D721Med (cell line): Measurements from ENCODE around the gene TRAPPC8.

Experiments
- DNase-seq: peaks from one replicate; pipeline ENCODE4 v3.0.0; 2011; ENCODE audit warnings: low spot score; ENCODE audit not compliant: insufficient read length
- FAIRE-seq: peaks from 2 replicates; lab custom pipeline; 2011; peaks lifted over from hg19 to GRCh38; lab: Jason Lieb, UNC
- CTCF ChIP-seq: IDR thresholded peaks from 2 replicates; pipeline ENCODE4 v1.5.1; 2012; ENCODE audit warnings: mild to moderate bottlenecking, control low read depth; ENCODE audit not compliant: insufficient read depth; ENCODE audit errors: missing control alignments

The TRAPPC8 gene

DNA sequence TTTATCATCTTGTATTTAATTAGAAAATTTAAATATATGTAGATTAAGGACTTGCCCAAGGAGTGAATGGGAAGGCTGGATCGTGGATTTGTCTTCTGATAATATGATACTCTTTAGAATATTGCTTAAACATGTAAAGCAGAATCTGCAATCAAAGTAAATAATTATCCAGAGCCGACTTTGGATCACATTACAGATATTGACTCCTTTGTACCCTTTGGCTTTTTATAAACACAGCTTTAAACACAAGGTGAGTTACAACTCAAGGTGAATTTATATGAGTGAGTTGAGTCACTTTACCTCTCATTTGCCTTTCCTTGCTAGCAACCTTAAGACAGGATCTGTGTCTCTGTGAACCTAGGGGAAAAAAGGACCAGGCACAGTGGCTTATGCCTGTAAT is 144.5 kb downstream of the TRAPPC8 start:
- FAIRE-seq (no peak), DNase-seq (no peak)
- TF ChIP-seq CTCF, result no peak

DNA sequence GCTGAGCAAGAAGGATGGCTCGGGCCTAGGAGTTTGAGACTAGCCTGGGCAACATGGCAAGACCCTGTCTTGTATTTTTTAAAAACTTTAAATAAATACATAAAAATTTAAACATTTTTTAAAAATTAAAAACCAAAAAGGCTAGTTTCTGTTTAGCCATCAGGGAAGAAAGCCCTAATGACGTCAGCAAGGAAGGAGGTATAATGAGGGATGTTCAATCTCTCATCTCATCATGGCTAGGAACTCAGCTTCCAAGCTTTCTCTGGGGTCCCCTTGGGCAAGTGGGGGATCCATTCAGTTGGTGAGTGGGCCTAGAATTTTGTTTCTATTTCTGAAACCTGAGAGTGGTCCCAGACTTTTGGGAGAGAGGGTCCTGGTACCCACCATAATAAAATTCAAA is 147.2 kb downstream of the TRAPPC8 start:
- FAIRE-seq (no peak), DNase-seq (no peak)
- TF ChIP-seq CTCF, result no peak

DNA sequence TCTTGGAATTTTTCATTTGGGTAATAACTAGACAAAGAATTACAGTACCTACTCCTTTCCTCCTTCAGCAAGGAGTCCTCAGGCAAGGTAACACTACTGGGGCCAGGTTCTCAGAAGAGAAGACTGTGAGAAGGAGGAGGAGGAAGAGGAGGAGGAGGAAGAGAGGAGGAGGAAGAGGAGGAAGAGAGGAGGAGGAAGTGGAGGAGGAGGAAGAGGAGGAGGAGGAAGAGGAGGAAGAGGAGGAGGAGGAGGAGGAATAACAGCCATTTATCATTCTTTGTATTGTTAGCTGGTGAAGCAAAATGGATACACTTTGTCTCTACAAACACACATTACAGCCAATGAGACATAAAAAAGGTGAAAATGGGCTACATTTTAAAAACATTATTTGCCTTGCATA is 149.4 kb downstream of the TRAPPC8 start:
- no peak for FAIRE-seq
- DNase-seq, result no peak

GRCh38 chr18:31792580-31792911 is 150.4 kb downstream of the TRAPPC8 start:
- no peak for FAIRE-seq
- TF ChIP-seq CTCF, result no peak
- DNase-seq, result no peak

More for the DNA sequence above, 149.4 kb downstream of the TRAPPC8 start:
- TF ChIP-seq CTCF, result no peak

DNA sequence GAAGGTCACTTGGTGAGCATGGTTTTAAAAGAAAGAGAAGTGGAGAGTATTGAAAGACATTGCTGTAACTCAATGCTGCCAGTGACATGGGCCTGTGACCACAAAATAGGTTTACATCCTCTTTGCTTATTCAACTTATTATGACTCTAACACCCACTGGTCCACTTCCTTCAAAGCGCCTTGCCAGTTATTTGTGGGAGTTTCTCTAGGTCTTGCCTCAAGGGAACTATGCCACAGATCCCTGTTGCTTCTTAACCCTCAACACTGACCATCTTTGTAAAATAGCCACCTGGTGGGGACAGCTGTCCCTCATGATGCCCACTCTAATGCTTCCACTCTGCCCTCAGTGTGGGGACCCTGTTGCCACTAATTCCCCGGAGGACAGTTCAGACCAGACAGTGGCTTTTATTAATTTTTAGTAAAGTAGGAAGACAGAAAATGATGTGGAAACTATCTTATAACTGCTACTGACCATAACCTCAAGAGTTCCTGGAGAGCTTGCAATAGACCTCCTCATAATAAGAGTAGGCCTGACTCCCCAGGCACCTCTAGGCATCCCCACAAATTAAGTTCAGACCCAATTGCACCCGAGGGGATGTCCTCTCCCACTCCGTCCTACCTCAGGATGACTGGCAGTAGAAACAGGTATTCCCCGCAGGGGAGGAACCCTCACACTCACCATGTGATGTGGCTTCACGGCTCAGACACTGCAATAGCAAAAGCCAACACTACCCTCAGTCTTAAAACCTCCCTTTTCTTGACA is 150.9 kb downstream of the TRAPPC8 start:
- FAIRE-seq, result no peak
- DNase-seq, result no peak
- no peak for TF ChIP-seq CTCF

GRCh38 chr18:31789409-31789808 is 153.5 kb downstream of the TRAPPC8 start:
- no peak for TF ChIP-seq CTCF
- DNase-seq, result no peak
- FAIRE-seq, result no peak

DNA sequence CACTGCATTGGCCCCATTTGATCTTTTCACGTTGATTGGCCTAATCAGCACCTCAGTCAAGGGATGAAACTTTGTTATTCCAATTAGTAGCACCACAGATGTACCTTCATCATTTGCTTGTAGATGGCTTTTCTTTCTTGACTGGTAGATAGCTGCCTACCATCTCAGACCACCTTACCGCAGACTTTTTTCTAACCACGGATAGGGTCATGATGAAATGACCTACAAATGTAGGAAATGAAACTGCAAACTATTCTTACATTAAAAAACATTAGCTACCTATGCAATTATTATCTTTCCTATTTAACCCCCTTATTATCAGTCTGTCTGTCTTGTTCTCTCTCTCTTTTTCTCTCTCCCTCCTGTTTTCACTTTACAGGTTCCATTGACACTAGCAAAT is 159.9 kb downstream of the TRAPPC8 start:
- DNase-seq (no peak), FAIRE-seq (no peak)
- no peak for TF ChIP-seq CTCF
